ENCODE data around the gene TPBG.

GRCh38 chr6:82415820-82416219 is 52.2 kb downstream of the TPBG start:
- no peak for TF ChIP-seq GATA2 (IDR thresholded peaks at IDR 0.05; ENCODE audit: low read depth, low read length)
- no peak for TF ChIP-seq GATA3 (IDR thresholded peaks at IDR 0.05; ENCODE audit: low read depth, low read length)

Data from SH-SY5Y (cell line).